ENCODE measurements around the gene NENF. TPM values are rescaled to one million over a fixed set of nuclear protein-coding genes. Genes with fewer than 3 reads are reported as not detected.

Gene NENF
- total RNA-seq (2022; extraction: Qiagen RNA extraction; ENCODE audit: low read depth), result 91.7 to 133 TPM (median 131 TPM) in 5 replicates

GRCh38 chr1:212432661-212433576 is at the start of gene NENF:
Gene NENF, plus strand, starts transcription at chr1:212432920. Its CDS starts 24 bp downstream, at chr1:212432944.

GRCh38 chr1:212414328-212415106 is 18.2 kb upstream of the NENF start, which contains the start of gene PACC1:
Gene PACC1, minus strand, starts transcription at chr1:212414886. Its CDS starts 129 bp downstream, at chr1:212414757.

Other genes with a start within 250 kb of the NENF start
- 20.0 to 28.3 TPM (median 25.7 TPM) in 5 replicates for gene PPP2R5A, start 147.5 kb upstream of the NENF start, total RNA-seq (2022; extraction: Qiagen RNA extraction; ENCODE audit: low read depth)
- 19.6 to 23.0 TPM (median 20.7 TPM) in 5 replicates for gene PACC1, start 18.0 kb upstream of the NENF start, total RNA-seq (2022; extraction: Qiagen RNA extraction; ENCODE audit: low read depth)
- 26.4 to 45.2 TPM (median 32.2 TPM) in 5 replicates for gene ATF3, start 175.8 kb downstream of the NENF start, total RNA-seq (2022; extraction: Qiagen RNA extraction; ENCODE audit: low read depth)

Measured in A549 treated with DMSO at 1 μM for 4 hours (cell line).